Measurements from ENCODE around the gene SPINT2.
A peak's percentile ranks its signal among the peaks of the same experiment; 100 is the strongest.
"Not testable (repeated sequence)": the region's sequence is repeated elsewhere in the genome, so short reads cannot be mapped to it uniquely, and the experiment has no call there.

Gene SPINT2

GRCh38 chr19:38239816-38240215 is 24.6 kb upstream of the SPINT2 start:
- DNase-seq (ENCODE audit: low read depth): no peak

GRCh38 chr19:38243279-38243673 is 21.1 kb upstream of the SPINT2 start:
- no peak for DNase-seq (ENCODE audit: low read depth)

- DNase-seq (ENCODE audit: low read depth): peak; percentile 45
These were observed 18.4 kb upstream of the SPINT2 start for GRCh38 chr19:38245826-38246498.

- DNase-seq (ENCODE audit: low read depth): no peak
These were observed 17.2 kb upstream of the SPINT2 start for GRCh38 chr19:38247126-38247525.

- no peak for DNase-seq (ENCODE audit: low read depth)
These were observed 16.6 kb upstream of the SPINT2 start for GRCh38 chr19:38247734-38248268.

GRCh38 chr19:38248421-38248820 is 16.0 kb upstream of the SPINT2 start:
- DNase-seq (ENCODE audit: low read depth): no peak

- no peak for DNase-seq (ENCODE audit: low read depth)
These were observed 13.9 kb upstream of the SPINT2 start for GRCh38 chr19:38250428-38250820.

GRCh38 chr19:38250821-38251563 is 13.4 kb upstream of the SPINT2 start:
- no peak for DNase-seq (ENCODE audit: low read depth)

- DNase-seq (ENCODE audit: low read depth): no peak
These were observed 12.8 kb upstream of the SPINT2 start for GRCh38 chr19:38251564-38252051.

GRCh38 chr19:38252385-38252784 is 12.0 kb upstream of the SPINT2 start:
- no peak for DNase-seq (ENCODE audit: low read depth)

- DNase-seq (ENCODE audit: low read depth): no peak
These were observed 11.3 kb upstream of the SPINT2 start for GRCh38 chr19:38252941-38253691.

- no peak for DNase-seq (ENCODE audit: low read depth)
These were observed 10.6 kb upstream of the SPINT2 start for GRCh38 chr19:38253788-38254187.

- no peak for DNase-seq (ENCODE audit: low read depth)
These were observed 8.9 kb upstream of the SPINT2 start for GRCh38 chr19:38255383-38256014.

- DNase-seq (ENCODE audit: low read depth): not testable (repeated sequence)
These were observed 2.4 kb upstream of the SPINT2 start for GRCh38 chr19:38261942-38262341.

GRCh38 chr19:38262585-38263268 is 1.6 kb upstream of the SPINT2 start:
- no peak for DNase-seq (ENCODE audit: low read depth)

- peak; percentile 23 for DNase-seq (ENCODE audit: low read depth)
These were observed 486 bp upstream of the SPINT2 start for GRCh38 chr19:38263689-38264485.

- DNase-seq (ENCODE audit: low read depth): no peak
These were observed 964 bp downstream of the SPINT2 start for GRCh38 chr19:38265213-38265861.

- no peak for DNase-seq (ENCODE audit: low read depth)
These were observed 1.6 kb downstream of the SPINT2 start for GRCh38 chr19:38265921-38266429.

GRCh38 chr19:38266981-38267597 is 2.7 kb downstream of the SPINT2 start:
- DNase-seq (ENCODE audit: low read depth): peak; percentile 50

All from iris pigment epithelial cell (primary cell).